ENCODE results near the gene ZNFX1.

Gene ZNFX1

GRCh38 chr20:49287555-49288249 is 9.8 kb upstream of the ZNFX1 start:
- Histone ChIP-seq H3K4me2 (no peak overlapping the region), H3K27ac (peak overlapping the region; percentile 2; the same call in 1 of the 2 replicates)

GRCh38 chr20:49286689-49287551 is 9.1 kb upstream of the ZNFX1 start:
- Histone ChIP-seq H3K36me3 (ENCODE audit: insufficient read depth) (peaks cover 70% of the 10 kb centered on the region), H3K9ac (no peak overlapping the region), H3K79me2 (ENCODE audit: insufficient read depth, low read depth) (peaks cover 53% of the 10 kb centered on the region), H3K4me2 (no peak overlapping the region), H3K4me1 (ENCODE audit: low read depth, poor library complexity, severe bottlenecking) (peaks cover 22% of the 10 kb centered on the region), H4K20me1 (ENCODE audit: insufficient read depth) (peaks cover 74% of the 10 kb centered on the region), H3K27me3 (ENCODE audit: insufficient read depth, low read depth) (no peaks in the 10 kb centered on the region), H3K4me3 (IDR thresholded peaks at IDR 0.05; ENCODE audit: insufficient read depth, low read depth, low read length) (no peak overlapping the region), H3K27ac (peak overlapping the region; percentile 14; the same call in 1 of the 2 replicates), H2AFZ (ENCODE audit: low read depth) (no peak overlapping the region)
- no peak for TF ChIP-seq CTCF (conservative IDR thresholded peaks at IDR 0.05; ENCODE audit: low read depth, low read length)

More at GRCh38 chr20:49287555-49288249, 9.8 kb upstream of the ZNFX1 start:
- Histone ChIP-seq H3K9ac (no peak overlapping the region), H3K79me2 (ENCODE audit: insufficient read depth, low read depth) (peaks cover 45% of the 10 kb centered on the region), H3K4me3 (IDR thresholded peaks at IDR 0.05; ENCODE audit: insufficient read depth, low read depth, low read length) (no peak overlapping the region), H2AFZ (ENCODE audit: low read depth) (no peak overlapping the region), H3K27me3 (ENCODE audit: insufficient read depth, low read depth) (no peaks in the 10 kb centered on the region), H3K4me1 (ENCODE audit: low read depth, poor library complexity, severe bottlenecking) (peaks cover 14% of the 10 kb centered on the region), H4K20me1 (ENCODE audit: insufficient read depth) (peaks cover 66% of the 10 kb centered on the region), H3K36me3 (ENCODE audit: insufficient read depth) (peaks cover 62% of the 10 kb centered on the region)
- TF ChIP-seq CTCF (conservative IDR thresholded peaks at IDR 0.05; ENCODE audit: low read depth, low read length): no peak

GRCh38 chr20:49285813-49286494 is 8.1 kb upstream of the ZNFX1 start:
- peaks cover 77% of the 10 kb centered on the region for H4K20me1 ChIP-seq (ENCODE audit: insufficient read depth)
- H3K27ac ChIP-seq: peak overlapping the region; percentile 23; the same call in 1 of the 2 replicates
- peaks cover 31% of the 10 kb centered on the region for H3K4me1 ChIP-seq (ENCODE audit: low read depth, poor library complexity, severe bottlenecking)
- H3K4me2 ChIP-seq: no peak overlapping the region
- H2AFZ ChIP-seq (ENCODE audit: low read depth): no peak overlapping the region
- H3K79me2 ChIP-seq (ENCODE audit: insufficient read depth, low read depth): peaks cover 62% of the 10 kb centered on the region
- no peak overlapping the region for H3K9ac ChIP-seq
- no peaks in the 10 kb centered on the region for H3K27me3 ChIP-seq (ENCODE audit: insufficient read depth, low read depth)
- no peak for TF ChIP-seq CTCF (conservative IDR thresholded peaks at IDR 0.05; ENCODE audit: low read depth, low read length)
- H3K36me3 ChIP-seq (ENCODE audit: insufficient read depth): peaks cover 79% of the 10 kb centered on the region
- no peak overlapping the region for H3K4me3 ChIP-seq (IDR thresholded peaks at IDR 0.05; ENCODE audit: insufficient read depth, low read depth, low read length)

- no peak overlapping the region for H3K9ac ChIP-seq
- no peak for TF ChIP-seq CTCF (conservative IDR thresholded peaks at IDR 0.05; ENCODE audit: low read depth, low read length)
- no peak overlapping the region for H3K4me2 ChIP-seq
- peaks cover 69% of the 10 kb centered on the region for H3K79me2 ChIP-seq (ENCODE audit: insufficient read depth, low read depth)
- H3K36me3 ChIP-seq (ENCODE audit: insufficient read depth): peaks cover 87% of the 10 kb centered on the region
- H3K27me3 ChIP-seq (ENCODE audit: insufficient read depth, low read depth): no peaks in the 10 kb centered on the region
- H3K4me3 ChIP-seq (IDR thresholded peaks at IDR 0.05; ENCODE audit: insufficient read depth, low read depth, low read length): no peak overlapping the region
- peaks cover 83% of the 10 kb centered on the region for H4K20me1 ChIP-seq (ENCODE audit: insufficient read depth)
- peaks cover 38% of the 10 kb centered on the region for H3K4me1 ChIP-seq (ENCODE audit: low read depth, poor library complexity, severe bottlenecking)
- H3K27ac ChIP-seq: peak overlapping the region; percentile 23
- H2AFZ ChIP-seq (ENCODE audit: low read depth): no peak overlapping the region
Observed at GRCh38 chr20:49285233-49285668, 7.4 kb upstream of the ZNFX1 start.

All from KMS-11 (cell line).